Thoracic aorta (tissue), 2 donors: ENCODE measurements around the gene MYH13. TPM values are rescaled to one million over a fixed set of nuclear protein-coding genes. Genes with fewer than 3 reads are reported as not detected.

Experiments used
- ATAC-seq: fragments of 150-250 bp; one replicate; pipeline ENCODE4 v1.8.0; 2017; ENCODE audit warnings: low read depth; ENCODE audit not compliant: insufficient number of reproducible peaks, low FRiP score
- DNase-seq: peaks from one replicate; pipeline ENCODE4 v3.0.0-alpha.2; 2020; ENCODE audit warnings: low spot score
- H3K27ac ChIP-seq, 2 donors: fragments of 200-600 bp; sonication (generic); 1 replicate in 1 of 2; 2 replicates in 1 of 2; pipeline ENCODE4 v1.5.1; 2016; ENCODE audit warnings: mild to moderate bottlenecking in 2 of 2, moderate library complexity in 2 of 2
- H3K27me3 ChIP-seq: fragments of 200-600 bp; sonication (generic); replicated peaks from 2 replicates; pipeline ENCODE4 v1.6.0; 2016; ENCODE audit warnings: mild to moderate bottlenecking; ENCODE audit not compliant: insufficient read depth
- H3K36me3 ChIP-seq: fragments of 200-600 bp; sonication (generic); one replicate; pipeline ENCODE4 v1.5.1; 2016
- H3K4me1 ChIP-seq, 2 donors: fragments of 200-600 bp; sonication (generic); 1 replicate in 1 of 2; 2 replicates in 1 of 2; pipeline versions ENCODE4 v1.5.1 to v1.6.0; 2016; ENCODE audit warnings: low read depth in 2 of 2, mild to moderate bottlenecking in 1 of 2; ENCODE audit not compliant: control insufficient read depth in 1 of 2
- H3K4me3 ChIP-seq: fragments of 200-600 bp; sonication (generic); 2 replicates; pipeline ENCODE4 v1.5.1; 2016; ENCODE audit warnings: mild to moderate bottlenecking
- H3K9me3 ChIP-seq: fragments of 200-600 bp; sonication (generic); 2 replicates; pipeline ENCODE4 v1.5.1; 2016
- total RNA-seq, 2 donors: library from RNA; depleted of rRNA; stranded (reverse); fragments of >200 nt; gene quantifications; one replicate each; pipeline versions ENCODE4 v1.1.0 to v1.2.3, GENCODE V29; 2016
- TF ChIP-seq, protein P1 (sequence below): fragments of 200-600 bp; sonication (generic); IDR thresholded peaks from one replicate; pipeline ENCODE4 v1.5.1; 2019; ENCODE audit warnings: antibody characterized with exemption

The MYH13 gene
- total RNA-seq, 2 donors from 2014 or later: not detected

DNA sequence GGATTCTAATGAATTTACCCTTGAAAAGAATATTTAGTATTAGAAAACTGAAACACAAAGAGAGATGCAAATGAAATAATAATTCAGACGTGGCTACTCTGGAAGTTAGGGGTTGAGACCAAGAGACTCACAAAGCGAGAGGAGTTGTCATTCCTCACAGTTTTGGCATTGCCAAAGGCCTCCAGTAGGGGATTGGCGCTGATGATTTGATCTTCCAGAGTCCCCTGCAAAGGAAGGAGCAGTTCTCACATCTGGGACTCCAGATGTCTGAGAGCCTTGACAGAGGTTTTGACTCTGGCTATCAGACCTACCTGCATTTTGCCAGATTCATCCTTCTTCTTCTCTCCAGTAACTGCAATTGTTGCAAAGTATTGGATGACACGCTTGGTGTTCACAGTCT, 42.4 kb upstream of the MYH13 start:
- TF ChIP-seq, protein P1, sequence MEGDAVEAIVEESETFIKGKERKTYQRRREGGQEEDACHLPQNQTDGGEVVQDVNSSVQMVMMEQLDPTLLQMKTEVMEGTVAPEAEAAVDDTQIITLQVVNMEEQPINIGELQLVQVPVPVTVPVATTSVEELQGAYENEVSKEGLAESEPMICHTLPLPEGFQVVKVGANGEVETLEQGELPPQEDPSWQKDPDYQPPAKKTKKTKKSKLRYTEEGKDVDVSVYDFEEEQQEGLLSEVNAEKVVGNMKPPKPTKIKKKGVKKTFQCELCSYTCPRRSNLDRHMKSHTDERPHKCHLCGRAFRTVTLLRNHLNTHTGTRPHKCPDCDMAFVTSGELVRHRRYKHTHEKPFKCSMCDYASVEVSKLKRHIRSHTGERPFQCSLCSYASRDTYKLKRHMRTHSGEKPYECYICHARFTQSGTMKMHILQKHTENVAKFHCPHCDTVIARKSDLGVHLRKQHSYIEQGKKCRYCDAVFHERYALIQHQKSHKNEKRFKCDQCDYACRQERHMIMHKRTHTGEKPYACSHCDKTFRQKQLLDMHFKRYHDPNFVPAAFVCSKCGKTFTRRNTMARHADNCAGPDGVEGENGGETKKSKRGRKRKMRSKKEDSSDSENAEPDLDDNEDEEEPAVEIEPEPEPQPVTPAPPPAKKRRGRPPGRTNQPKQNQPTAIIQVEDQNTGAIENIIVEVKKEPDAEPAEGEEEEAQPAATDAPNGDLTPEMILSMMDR: no peak
- no peak overlapping the region for H3K27ac ChIP-seq
- no peaks in the 10 kb centered on the region for H3K4me1 ChIP-seq
- H3K4me3 ChIP-seq: no peak overlapping the region
- ATAC-seq (no peak), DNase-seq (no peak)
- H3K27me3 ChIP-seq: no peaks in the 10 kb centered on the region
- no peaks in the 10 kb centered on the region for H3K9me3 ChIP-seq
- no peaks in the 10 kb centered on the region for H3K36me3 ChIP-seq

DNA sequence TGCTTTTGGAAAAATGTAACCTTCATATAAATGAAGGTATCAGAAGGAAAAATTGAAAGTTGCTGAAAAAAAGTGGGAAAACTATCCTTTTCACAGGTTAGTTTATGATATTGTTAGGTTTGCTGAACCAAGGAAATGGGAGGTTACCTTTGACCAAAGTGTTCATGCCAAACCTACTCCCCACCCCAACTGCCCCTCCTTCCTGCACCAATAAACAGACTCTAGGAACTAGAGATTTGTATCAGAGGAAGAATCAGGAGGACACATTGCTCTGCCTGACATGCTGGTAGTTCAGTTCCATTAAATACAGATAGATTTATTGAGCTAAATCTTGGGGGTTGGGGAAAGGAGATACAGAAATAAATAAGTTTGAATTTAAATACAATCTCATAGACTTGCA, 30.8 kb upstream of the MYH13 start:
- no peaks in the 10 kb centered on the region for H3K27me3 ChIP-seq
- no peaks in the 10 kb centered on the region for H3K36me3 ChIP-seq
- no peak for ATAC-seq
- no peak overlapping the region for H3K4me3 ChIP-seq
- no peak overlapping the region for H3K27ac ChIP-seq
- no peaks in the 10 kb centered on the region for H3K4me1 ChIP-seq
- no peak for DNase-seq
- H3K9me3 ChIP-seq: no peaks in the 10 kb centered on the region
- TF ChIP-seq, protein P1: no peak

DNA sequence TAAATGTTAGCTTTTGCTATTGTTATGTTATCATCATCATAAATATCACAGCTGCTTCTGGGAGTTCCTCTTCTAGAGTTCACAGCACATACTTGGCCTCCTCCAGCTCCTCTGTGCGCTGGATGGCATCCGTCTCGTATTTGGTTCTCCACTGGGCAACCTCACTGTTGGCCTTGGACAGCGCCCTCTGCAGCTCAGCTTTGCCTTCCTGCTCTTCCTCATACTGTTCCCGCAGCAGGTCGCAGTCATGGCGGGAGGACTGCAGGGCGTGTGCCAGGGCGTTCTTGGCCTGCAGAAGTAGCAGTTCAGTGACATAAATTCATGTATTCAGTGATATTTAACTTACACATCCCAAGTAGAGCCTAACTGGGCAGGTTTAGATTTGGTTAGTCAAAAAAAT, 25.5 kb upstream of the MYH13 start:
- no peak overlapping the region for H3K27ac ChIP-seq
- no peak for DNase-seq
- no peak for ATAC-seq
- H3K4me1 ChIP-seq: no peaks in the 10 kb centered on the region
- TF ChIP-seq, protein P1: no peak
- H3K9me3 ChIP-seq: no peaks in the 10 kb centered on the region
- H3K4me3 ChIP-seq: no peak overlapping the region
- H3K36me3 ChIP-seq: no peaks in the 10 kb centered on the region
- H3K27me3 ChIP-seq: no peaks in the 10 kb centered on the region

DNA sequence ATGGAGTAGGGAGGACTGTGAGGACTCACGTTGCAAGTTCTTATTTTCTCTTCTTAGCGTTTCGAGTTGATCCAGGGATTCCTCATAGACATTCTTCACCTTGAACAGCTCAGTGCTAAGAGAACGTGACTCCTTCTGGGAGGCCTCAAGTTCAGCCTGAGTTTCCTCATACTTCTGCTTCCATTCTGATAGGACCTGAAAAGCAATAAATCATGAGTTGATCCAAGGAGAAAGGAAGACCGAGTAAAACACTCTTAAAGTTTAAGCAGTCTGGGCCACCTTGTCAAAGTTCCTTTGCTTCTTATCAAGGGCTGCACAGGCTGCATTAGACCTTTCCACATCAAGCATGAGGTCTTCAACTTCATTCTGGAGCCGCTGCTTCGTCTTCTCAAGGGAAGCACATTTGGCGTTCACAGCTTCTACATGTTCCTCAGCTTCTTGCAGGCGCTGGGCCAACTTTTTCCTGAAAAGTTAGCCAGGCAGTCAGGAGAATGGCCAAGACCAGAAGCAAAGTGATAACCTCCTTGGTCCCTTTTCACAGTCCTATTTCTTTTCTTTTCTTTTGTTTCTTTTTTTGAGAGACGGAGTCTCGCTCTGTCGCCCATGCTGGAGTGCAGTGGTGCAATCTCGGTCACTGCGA, 23.8 kb upstream of the MYH13 start:
- DNase-seq (no peak), ATAC-seq (no peak)
- H3K27me3 ChIP-seq: no peaks in the 10 kb centered on the region
- H3K36me3 ChIP-seq: no peaks in the 10 kb centered on the region
- no peak overlapping the region for H3K4me3 ChIP-seq
- H3K9me3 ChIP-seq: no peaks in the 10 kb centered on the region
- no peak overlapping the region for H3K27ac ChIP-seq
- H3K4me1 ChIP-seq: no peaks in the 10 kb centered on the region
- TF ChIP-seq, protein P1: no peak

DNA sequence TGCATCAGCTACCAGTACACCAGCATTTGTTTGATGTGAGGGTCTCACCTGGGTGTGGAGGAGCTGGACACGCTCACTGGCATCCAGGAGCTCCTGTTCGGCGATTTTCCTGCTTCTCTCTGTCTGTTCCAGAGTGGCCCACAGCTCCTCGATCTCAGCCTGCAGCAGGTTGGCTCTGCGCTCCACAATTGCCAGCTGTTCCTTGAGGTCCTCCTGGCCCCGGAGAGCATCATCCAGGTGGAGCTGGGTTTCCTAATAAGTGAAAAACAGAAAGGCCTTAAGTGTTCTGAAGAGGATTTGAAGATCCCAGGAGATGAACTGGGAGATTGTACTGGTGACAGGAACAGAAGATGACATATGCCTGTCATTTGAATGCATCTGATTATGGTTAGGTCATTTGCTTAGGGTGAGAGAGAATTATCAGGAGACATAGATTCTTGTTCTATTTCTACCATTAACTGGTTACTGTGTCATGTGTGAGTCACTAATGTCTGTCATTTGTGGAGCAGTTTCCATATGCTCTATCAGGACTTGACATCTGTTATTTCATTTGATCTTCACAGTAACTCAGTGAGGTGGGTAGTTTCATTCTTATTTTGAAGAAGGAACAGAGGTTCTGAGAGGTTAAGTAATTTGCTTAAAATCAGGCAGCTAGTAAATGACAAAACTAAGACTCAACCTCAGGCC, 21.5 kb upstream of the MYH13 start:
- DNase-seq (no peak), ATAC-seq (no peak)
- no peak overlapping the region for H3K4me3 ChIP-seq
- TF ChIP-seq, protein P1: no peak
- H3K4me1 ChIP-seq: no peaks in the 10 kb centered on the region
- no peaks in the 10 kb centered on the region for H3K36me3 ChIP-seq
- H3K27me3 ChIP-seq: no peaks in the 10 kb centered on the region
- no peak overlapping the region for H3K27ac ChIP-seq
- H3K9me3 ChIP-seq: no peaks in the 10 kb centered on the region
